PC-9 (cell line): ENCODE measurements around the gene IFI27L1. TPM values are rescaled to one million over a fixed set of nuclear protein-coding genes. Genes with fewer than 3 reads are reported as not detected.

ENCODE experiments used
- BruUV-seq: library from RNA; stranded (reverse); fragments of 400-500 nt; replicated peaks from 2 replicates; lab custom pipeline; 2021; lab: Mats Ljungman, UMichigan
- CTCF ChIA-PET: fragments of 300-600 bp; sonication (Branson Sonifier 250); formaldehyde crosslinking; loops from one replicate; lab custom pipeline; 2022; ENCODE audit warnings: antibody characterized with exemption; lab: Charles Lee
- POLR2A ChIA-PET: fragments of 300-600 bp; sonication (Branson Sonifier 250); formaldehyde crosslinking; loops from one replicate; lab custom pipeline; 2022; ENCODE audit warnings: antibody characterized with exemption; ENCODE audit not compliant: unreplicated experiment; lab: Charles Lee
- DNase-seq, 2 experiments: peaks; one replicate each; pipeline versions ENCODE4 v3.0.0 to v3.0.0-alpha.2; 2015 to 2022; ENCODE audit warnings: mixed read lengths in 1 of 2
- H2AFZ ChIP-seq: fragments of 200-600 bp; sonication (generic); 2 replicates; pipeline ENCODE4 v1.8.1; 2017; ENCODE audit warnings: antibody characterized with exemption
- H3F3A ChIP-seq: fragments of 200-600 bp; sonication (generic); 2 replicates; pipeline ENCODE4 v1.8.1; 2017; ENCODE audit warnings: antibody characterized with exemption, mild to moderate bottlenecking, low read depth; ENCODE audit not compliant: insufficient read depth
- H3K27ac ChIP-seq: fragments of 200-600 bp; sonication (generic); 2 replicates; pipeline ENCODE4 v1.6.1; 2016; ENCODE audit warnings: mixed run types
- H3K27me3 ChIP-seq: fragments of 200-600 bp; sonication (generic); 2 replicates; pipeline ENCODE4 v1.6.1; 2016; ENCODE audit warnings: low read depth, mixed run types; ENCODE audit not compliant: insufficient read depth
- H3K36me3 ChIP-seq: fragments of 200-600 bp; sonication (generic); 2 replicates; pipeline ENCODE4 v1.6.1; 2016; ENCODE audit warnings: low read depth, mixed run types
- H3K4me1 ChIP-seq: fragments of 200-600 bp; sonication (generic); replicated peaks from 2 replicates; pipeline ENCODE4 v1.6.1; 2016; ENCODE audit warnings: mixed run types; ENCODE audit not compliant: insufficient read depth
- H3K4me2 ChIP-seq: fragments of 200-600 bp; sonication (generic); 2 replicates; pipeline ENCODE4 v1.6.1; 2017; ENCODE audit warnings: mixed run types
- H3K4me3 ChIP-seq: fragments of 200-600 bp; sonication (generic); 2 replicates; pipeline ENCODE4 v1.6.1; 2016; ENCODE audit warnings: mixed run types
- H3K79me2 ChIP-seq: fragments of 200-600 bp; sonication (generic); 2 replicates; pipeline ENCODE4 v1.6.1; 2017; ENCODE audit warnings: low read depth, mixed run types
- H3K9me2 ChIP-seq: fragments of 200-600 bp; sonication (generic); 2 replicates; pipeline ENCODE4 v1.8.1; 2017; ENCODE audit warnings: mild to moderate bottlenecking; ENCODE audit not compliant: insufficient read depth
- H3K9me3 ChIP-seq: fragments of 200-600 bp; sonication (generic); 2 replicates; pipeline ENCODE4 v1.8.1; 2016; ENCODE audit warnings: low read depth; ENCODE audit not compliant: insufficient read depth
- H4K20me1 ChIP-seq: fragments of 200-600 bp; sonication (generic); 2 replicates; pipeline ENCODE4 v1.8.1; 2017; ENCODE audit not compliant: insufficient read depth
- CTCF ChIP-seq: fragments of 200-600 bp; sonication (generic); conservative IDR thresholded peaks from 2 replicates; pipeline ENCODE4 v1.6.1; 2017; ENCODE audit warnings: mixed run types, antibody characterized with exemption, mild to moderate bottlenecking, moderate library complexity
- EZH2 ChIP-seq: fragments of 200-600 bp; sonication (generic); IDR thresholded peaks from 2 replicates; pipeline ENCODE4 v1.8.0; 2017; ENCODE audit warnings: antibody characterized with exemption, low read depth
- intact Hi-C: fragments of 100-400 bp; cut with micrococcal nuclease; formaldehyde crosslinking; loops from one replicate; pipeline ENCODE4 v1.10.0; 2022; ENCODE audit not compliant: unreplicated experiment
- total RNA-seq: library from RNA; stranded (reverse); gene quantifications from 2 replicates; pipeline ENCODE4 v1.2.3, GENCODE V29; 2021

The IFI27L1 gene
- total RNA-seq, 1 experiment from 2014 or later, result 9.7 TPM

DNA sequence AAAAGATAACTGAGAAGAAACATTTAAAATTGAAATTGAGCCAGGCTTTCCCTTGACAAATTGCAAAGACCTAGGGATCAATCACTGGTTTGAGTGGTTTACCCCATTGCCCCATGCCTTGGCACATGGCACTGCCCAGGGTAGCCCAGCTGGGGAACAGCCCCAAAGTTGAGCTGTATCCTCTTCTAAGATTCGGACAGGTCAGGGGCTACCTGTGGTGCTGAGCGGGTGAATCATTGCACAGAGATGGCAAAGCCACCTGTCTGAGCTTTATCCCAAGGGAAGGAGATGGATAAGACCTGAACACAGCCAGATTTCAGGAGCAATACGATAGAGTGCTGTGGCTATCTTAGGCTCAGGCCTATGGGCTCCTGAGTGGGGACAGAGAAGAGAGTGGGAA is 41.3 kb downstream of the IFI27L1 start:
- TF ChIP-seq CTCF (no peak), EZH2 (no peak)
- H3K4me3 ChIP-seq, result no peak overlapping the region
- H3K4me2 ChIP-seq, result no peak overlapping the region
- no peak overlapping the region for H3K27ac ChIP-seq
- H3K9me3 ChIP-seq, result no peaks in the 10 kb centered on the region
- BruUV-seq, result no TSS peak
- no peak overlapping the region for H2AFZ ChIP-seq
- no peaks in the 10 kb centered on the region for H3K79me2 ChIP-seq
- 0 out of 2 replicates have a peak, but pooled peaks cover 4% of the 10 kb centered on the region for H3K27me3 ChIP-seq
- no peaks in the 10 kb centered on the region for H3K9me2 ChIP-seq
- ChIA-PET POLR2A (no interaction called here), CTCF (no interaction called here)
- no peaks in the 10 kb centered on the region for H3F3A ChIP-seq
- intact Hi-C loops, result no loop called here
- no peaks in the 10 kb centered on the region for H3K4me1 ChIP-seq
- no peaks in the 10 kb centered on the region for H4K20me1 ChIP-seq
- no peak for DNase-seq
- no peaks in the 10 kb centered on the region for H3K36me3 ChIP-seq

DNA sequence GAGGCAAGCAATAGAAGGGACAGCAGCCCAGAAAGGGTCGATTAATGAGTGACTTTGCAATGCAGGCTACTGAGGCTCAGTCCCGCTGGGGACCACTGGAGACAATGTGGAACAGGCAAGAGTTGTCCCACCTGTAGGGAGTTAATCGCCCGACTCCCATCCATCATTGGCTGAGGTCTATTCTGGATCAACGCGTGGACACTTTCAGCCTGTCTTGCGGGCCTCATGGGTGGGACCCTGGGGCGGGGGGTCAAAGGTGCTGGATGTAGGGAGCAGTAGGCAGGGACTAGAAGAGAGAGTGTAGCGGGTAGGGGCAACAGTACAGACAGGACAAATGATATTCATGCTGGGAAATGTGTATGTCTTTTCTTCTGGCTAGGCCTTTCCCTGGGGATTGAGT is 42.2 kb downstream of the IFI27L1 start:
- Histone ChIP-seq H3K79me2 (no peaks in the 10 kb centered on the region), H3K9me2 (no peaks in the 10 kb centered on the region), H3F3A (no peaks in the 10 kb centered on the region), H3K36me3 (no peaks in the 10 kb centered on the region), H2AFZ (no peak overlapping the region), H3K4me3 (no peak overlapping the region), H4K20me1 (no peaks in the 10 kb centered on the region), H3K27ac (no peak overlapping the region), H3K4me1 (no peaks in the 10 kb centered on the region), H3K27me3 (0 out of 2 replicates have a peak, but pooled peaks cover 4% of the 10 kb centered on the region), H3K4me2 (no peak overlapping the region), H3K9me3 (no peaks in the 10 kb centered on the region)
- ChIA-PET CTCF (no interaction called here), POLR2A (no interaction called here)
- DNase-seq, result no peak
- intact Hi-C loops, result no loop called here
- no TSS peak for BruUV-seq
- TF ChIP-seq EZH2 (no peak), CTCF (no peak)

DNA sequence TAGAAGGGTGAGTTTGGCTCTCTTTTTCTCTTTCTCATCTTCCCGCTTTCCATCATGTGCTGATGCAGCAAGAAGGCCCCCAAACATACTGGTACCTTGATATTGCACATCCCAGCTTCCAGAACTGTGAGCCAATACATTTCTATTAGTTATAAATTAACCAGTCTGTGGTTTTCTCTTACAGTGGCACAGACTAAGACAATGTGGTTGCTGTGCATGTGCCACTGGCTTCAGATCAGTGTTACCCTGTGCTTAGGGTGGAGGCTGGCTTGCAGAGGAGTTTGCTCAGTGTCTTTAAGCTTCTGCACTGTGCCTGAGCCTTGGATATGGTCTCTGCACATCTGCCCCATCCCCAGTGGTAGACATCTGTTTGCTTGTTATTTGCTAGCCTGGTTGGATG is 42.8 kb downstream of the IFI27L1 start:
- ChIA-PET CTCF (no interaction called here), POLR2A (no interaction called here)
- Histone ChIP-seq H3K36me3 (no peaks in the 10 kb centered on the region), H3K4me2 (no peak overlapping the region), H3K27me3 (0 out of 2 replicates have a peak, but pooled peaks cover 4% of the 10 kb centered on the region), H4K20me1 (no peaks in the 10 kb centered on the region), H3K4me3 (no peak overlapping the region), H3K27ac (no peak overlapping the region), H3F3A (no peaks in the 10 kb centered on the region), H3K4me1 (no peaks in the 10 kb centered on the region), H3K9me2 (no peaks in the 10 kb centered on the region), H3K79me2 (no peaks in the 10 kb centered on the region), H3K9me3 (no peaks in the 10 kb centered on the region), H2AFZ (no peak overlapping the region)
- no peak for DNase-seq
- BruUV-seq, result no TSS peak
- TF ChIP-seq EZH2 (no peak), CTCF (no peak)
- intact Hi-C loops, result no loop called here
